HCT116 (cell line): ENCODE measurements around the gene MTA1. TPM values are rescaled to one million over a fixed set of nuclear protein-coding genes. Genes with fewer than 3 reads are reported as not detected.

Experiments
- ATAC-seq: fragments of 200-7000 bp; cut with Tn5 transposase; 2 replicates; pipeline ENCODE4 v1.9.1; 2020; ENCODE audit warnings: mild to moderate bottlenecking, moderate library complexity
- BruUV-seq: library from RNA; stranded (reverse); fragments of 400-500 nt; replicated peaks from 2 replicates; lab custom pipeline; 2021; lab: Mats Ljungman, UMichigan
- CTCF ChIA-PET: fragments of 300-600 bp; sonication (Branson Sonifier 250); formaldehyde crosslinking; loops from one replicate; lab custom pipeline; 2021; ENCODE audit warnings: antibody characterized with exemption; lab: Charles Lee
- POLR2A ChIA-PET: fragments of 300-600, 350-600 bp; sonication (Branson Sonifier 250); formaldehyde crosslinking; loops from one replicate; lab custom pipeline; 2021; ENCODE audit warnings: antibody characterized with exemption; lab: Charles Lee
- RAD21 ChIA-PET, 2 experiments: fragments of 300-600 bp; sonication (Branson Sonifier 250); formaldehyde crosslinking; loops; one replicate each; lab custom pipeline; 2023; ENCODE audit warnings: low total read pairs in 2 of 2; ENCODE audit not compliant: uncharacterized antibody in 2 of 2, unreplicated experiment in 2 of 2, low non-redundant PET in 1 of 2; lab: Charles Lee
- DNase-seq: peaks from one replicate; pipeline ENCODE4 v3.0.0-alpha.2; 2010; ENCODE audit warnings: low read depth, low spot score
- H2AFZ ChIP-seq: fragments of 200-600 bp; shearing (Covaris generic), sonication (generic); 2 replicates; pipeline ENCODE4 v1.6.1; 2017; ENCODE audit warnings: low read depth, mixed run types, mixed read lengths, antibody characterized with exemption, low read length; ENCODE audit not compliant: poor library complexity, severe bottlenecking
- H3K27ac ChIP-seq: 2 replicates; pipeline ENCODE4 v1.5.1; 2012; ENCODE audit warnings: low read depth, low read length
- H3K27me3 ChIP-seq: fragments of 200-600 bp; sonication (generic); 2 replicates; pipeline ENCODE4 v1.6.1; 2016; ENCODE audit warnings: mixed run types, low read length, mixed read lengths; ENCODE audit not compliant: insufficient read depth
- H3K36me3 ChIP-seq, 2 experiments: fragments of 200-500 bp in 1 of 2; fragments of 200-600 bp in 1 of 2; sonication (Bioruptor generic) in 1 of 2; sonication (generic) in 1 of 2; 2 replicates each; pipeline versions ENCODE4 v1.5.1 to v1.6.1; 2014 to 2016; ENCODE audit warnings: low read length in 2 of 2, inconsistent platforms in 1 of 2, mixed read lengths in 1 of 2, mixed run types in 1 of 2; ENCODE audit not compliant: insufficient read depth in 2 of 2, control insufficient read depth in 1 of 2
- H3K4me1 ChIP-seq, 2 experiments: fragments of 200-600 bp in 1 of 2; sonication (generic) in 1 of 2; 2 replicates each; pipeline versions ENCODE4 v1.5.1 to v1.6.1; 2012 to 2017; ENCODE audit warnings: low read length in 2 of 2, inconsistent platforms in 1 of 2, mild to moderate bottlenecking in 1 of 2, mixed read lengths in 1 of 2, mixed run types in 1 of 2, moderate library complexity in 1 of 2; ENCODE audit not compliant: insufficient read depth in 2 of 2, control insufficient read depth in 1 of 2
- H3K4me2 ChIP-seq: fragments of 200-600 bp; sonication (generic); 2 replicates; pipeline ENCODE4 v1.6.1; 2017; ENCODE audit warnings: mixed run types, low read length, mixed read lengths
- H3K4me3 ChIP-seq, 2 experiments: fragments of 200-600 bp in 1 of 2; sonication (generic) in 1 of 2; replicated peaks in 1 of 2; 2 replicates each; pipeline ENCODE4 v1.5.1; 2011 to 2016; ENCODE audit warnings: low read length in 2 of 2, control low read depth in 1 of 2, low read depth in 1 of 2, mild to moderate bottlenecking in 1 of 2, mixed read lengths in 1 of 2, mixed run types in 1 of 2
- H3K79me2 ChIP-seq: fragments of 200-600 bp; sonication (generic); 2 replicates; pipeline ENCODE4 v1.6.1; 2017; ENCODE audit warnings: mild to moderate bottlenecking, mixed run types, low read length, moderate library complexity, mixed read lengths; ENCODE audit not compliant: insufficient read depth
- H3K9ac ChIP-seq: fragments of 200-600 bp; sonication (generic); 2 replicates; pipeline ENCODE4 v1.6.1; 2016; ENCODE audit warnings: low read length, mixed read lengths
- H3K9me2 ChIP-seq: fragments of 200-600 bp; sonication (generic), shearing (Covaris generic); 2 replicates; pipeline ENCODE4 v1.6.1; 2017; ENCODE audit warnings: mixed run types, mild to moderate bottlenecking, moderate library complexity; ENCODE audit not compliant: insufficient read depth
- H3K9me3 ChIP-seq, 2 experiments: fragments of 200-500 bp in 1 of 2; fragments of 200-600 bp in 1 of 2; sonication (Bioruptor generic) in 1 of 2; sonication (generic) in 1 of 2; 2 replicates each; pipeline ENCODE4 v1.6.1; 2014 to 2017; ENCODE audit warnings: low read length in 2 of 2, mixed read lengths in 2 of 2, inconsistent platforms in 1 of 2, low read depth in 1 of 2, mild to moderate bottlenecking in 1 of 2, mixed run types in 1 of 2, moderate library complexity in 1 of 2; ENCODE audit not compliant: control insufficient read depth in 1 of 2, insufficient read depth in 1 of 2
- H4K20me1 ChIP-seq: fragments of 200-600 bp; sonication (generic), shearing (Covaris generic); 2 replicates; pipeline ENCODE4 v1.6.1; 2017; ENCODE audit warnings: mixed run types, mild to moderate bottlenecking, moderate library complexity; ENCODE audit not compliant: insufficient read depth
- CBX3 ChIP-seq: IDR thresholded peaks from 2 replicates; pipeline ENCODE4 v1.6.1; 2012; ENCODE audit warnings: low read depth
- CTCF ChIP-seq, 3 experiments: fragments of 200-600 bp in 1 of 3; sonication (generic) in 1 of 3; IDR thresholded peaks in 2 of 3; conservative IDR thresholded peaks in 1 of 3; 2 replicates each; pipeline ENCODE4 v1.5.1; 2012 to 2017; ENCODE audit warnings: low read depth in 2 of 3, low read length in 2 of 3, antibody characterized with exemption in 1 of 3, borderline replicate concordance in 1 of 3, control low read depth in 1 of 3, mild to moderate bottlenecking in 1 of 3, mixed read lengths in 1 of 3, mixed run types in 1 of 3, moderate library complexity in 1 of 3; ENCODE audit not compliant: insufficient read depth in 1 of 3
- JUND ChIP-seq: IDR thresholded peaks from 2 replicates; pipeline ENCODE4 v1.6.1; 2012
- POLR2A ChIP-seq: IDR thresholded peaks from 2 replicates; pipeline ENCODE4 v1.7.0; 2011; ENCODE audit warnings: borderline replicate concordance; ENCODE audit not compliant: insufficient read depth, insufficient read length; ENCODE audit errors: extremely low read depth
- RAD21 ChIP-seq: IDR thresholded peaks from 2 replicates; pipeline ENCODE4 v1.6.1; 2012; ENCODE audit warnings: low read depth, mild to moderate bottlenecking
- SIN3A ChIP-seq: IDR thresholded peaks from 2 replicates; pipeline ENCODE4 v1.6.1; 2012; ENCODE audit warnings: low read depth
- SP1 ChIP-seq: IDR thresholded peaks from 2 replicates; pipeline ENCODE4 v1.6.1; 2012; ENCODE audit warnings: low read depth
- ZBTB33 ChIP-seq: IDR thresholded peaks from 2 replicates; pipeline ENCODE4 v1.6.1; 2011; ENCODE audit warnings: mild to moderate bottlenecking, low read length, moderate library complexity; ENCODE audit not compliant: insufficient replicate concordance; ENCODE audit errors: extremely low read depth
- ZNF274 ChIP-seq: fragments of 200-500 bp; sonication (Bioruptor generic); IDR thresholded peaks from 2 replicates; pipeline ENCODE4 v1.6.1; 2014; ENCODE audit warnings: mild to moderate bottlenecking, low read depth, low read length, inconsistent platforms
- intact Hi-C: fragments of 100-400 bp; cut with micrococcal nuclease; formaldehyde crosslinking; loops from 2 replicates; pipeline ENCODE4 v1.10.0; 2022
- total RNA-seq: library from RNA; stranded (reverse); gene quantifications from one replicate; pipeline ENCODE4 v1.2.1, GENCODE V29; 2021; ENCODE audit not compliant: unreplicated experiment

MTA1 gene
- total RNA-seq, 1 experiment from 2014 or later: 229 TPM

GRCh38 chr14:105380756-105381155 is 38.9 kb upstream of the MTA1 start:
- Histone ChIP-seq H3K9me2 (no peaks in the 10 kb centered on the region), H3K27ac (no peak overlapping the region), H3K9ac (no peak overlapping the region), H3K27me3 (no peaks in the 10 kb centered on the region), H3K4me3 (no peak overlapping the region), H3K36me3 (no peaks in the 10 kb centered on the region), H4K20me1 (no peaks in the 10 kb centered on the region), H3K4me1 (no peaks in the 10 kb centered on the region), H2AFZ (no peak overlapping the region), H3K4me2 (no peak overlapping the region), H3K79me2 (no peaks in the 10 kb centered on the region), H3K9me3 (no peaks in the 10 kb centered on the region)
- ChIA-PET POLR2A (no interaction called here), RAD21 (no interaction called here), CTCF (no interaction called here)
- intact Hi-C loops: no loop called here
- TF ChIP-seq ZBTB33: no peak
- TF ChIP-seq CBX3: no peak
- no peak for TF ChIP-seq JUND
- TF ChIP-seq CTCF (IDR thresholded peaks at IDR 0.05 in 2 of 3, conservative IDR thresholded peaks at IDR 0.05 in 1 of 3; ENCODE audit: borderline replicate concordance in 1 of 3, insufficient read depth in 1 of 3, low read depth in 2 of 3, low read length in 2 of 3): no peak
- no peak for TF ChIP-seq SIN3A
- TF ChIP-seq POLR2A: no peak
- TF ChIP-seq ZNF274: no peak
- no peak for TF ChIP-seq RAD21
- TF ChIP-seq SP1: no peak
- no peak for DNase-seq
- no peak for ATAC-seq
- no TSS peak for BruUV-seq
